ENCODE results near the gene GALK1. TPM values are rescaled to one million over a fixed set of nuclear protein-coding genes. Genes with fewer than 3 reads are reported as not detected.

GALK1 gene
- total and polyA plus RNA-seq, 2 of the 13 experiments (the other 11 are each of a cell fraction or from before 2014, with no cell fraction given) = 59.9 to 93.6 TPM

- TF ChIP-seq, protein P1, sequence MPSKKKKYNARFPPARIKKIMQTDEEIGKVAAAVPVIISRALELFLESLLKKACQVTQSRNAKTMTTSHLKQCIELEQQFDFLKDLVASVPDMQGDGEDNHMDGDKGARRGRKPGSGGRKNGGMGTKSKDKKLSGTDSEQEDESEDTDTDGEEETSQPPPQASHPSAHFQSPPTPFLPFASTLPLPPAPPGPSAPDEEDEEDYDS (CRISPR knock-in tag; IDR thresholded peaks at IDR 0.05) = no peak
- TF ChIP-seq POLR2AphosphoS2 (IDR thresholded peaks at IDR 0.05; ENCODE audit: low read depth, low read length) = no peak
Observed at GRCh38 chr17:75742337-75742736, 22.7 kb downstream of the GALK1 start (continued).

GRCh38 chr17:75740631-75741077, 24.3 kb downstream of the GALK1 start:
- DNase-seq (ENCODE audit: low spot score) = no peak
- Histone ChIP-seq H3K27ac (ENCODE audit: extremely low read length, insufficient read depth, low read length) (no peak overlapping the region), H3K4me2 (ENCODE audit: low read depth, low read length) (peak overlapping the region; percentile 59), H3K9me3 (ENCODE audit: low read length) (no peaks in the 10 kb centered on the region), H3K36me3 (replicated peaks in 1 of 2; ENCODE audit: control insufficient read depth in 1 of 2, insufficient read depth in 2 of 2, low read length in 2 of 2) (no peaks in the 10 kb centered on the region), H2AFZ (ENCODE audit: low read length) (no peak overlapping the region), H4K20me1 (ENCODE audit: insufficient read depth, low read length) (no peaks in the 10 kb centered on the region), H3K4me3 (replicated peaks in 1 of 3; ENCODE audit: insufficient read depth in 1 of 3, low read depth in 2 of 3, low read length in 3 of 3) (peak overlapping the region in 2 of 3 experiments; percentile 11 to 49; a peak in 3 of 6 replicates), H3K9ac (ENCODE audit: insufficient read depth, low read depth, low read length) (peak overlapping the region; percentile 50), H3K4me1 (ENCODE audit: insufficient read depth, low read length) (peaks cover 39% of the 10 kb centered on the region), H3K79me2 (ENCODE audit: insufficient read depth, low read length) (no peaks in the 10 kb centered on the region), H3K27me3 (ENCODE audit: control insufficient read depth in 1 of 2, insufficient read depth in 2 of 2, low read length in 2 of 2) (peaks cover 0 to 4% of the 10 kb centered on the region in 2 experiments; a peak in 2 of 5 replicates)
- intact Hi-C loops (cut with micrococcal nuclease; ENCODE audit: unreplicated experiment) = no loop called here
- POLR2A ChIA-PET = interaction anchor here (0.9 kb wide), 1 partner anchor 39 kb away, joined by 3 read pairs; no protein-coding TSS in a partner anchor
- in situ Hi-C loops (cut with HindIII; ENCODE audit: extremely low pct_ligation_motif_present, low pct_unique_long_range_greater_than_20kb) = no loop called here
- BruUV-seq (replicated peaks) = no TSS peak
- peak; percentile 49 for ATAC-seq
- CTCF ChIA-PET (ENCODE audit: low intra/inter-chr PET ratio, low total read pairs) = interaction anchor here (1.2 kb wide), 1 partner anchor 66 kb away, joined by 3 read pairs; no protein-coding TSS in a partner anchor
- no peak for FAIRE-seq
- WGBS (ENCODE audit: low lambda C conversion rate) = 26% methylated on average over 3 of the region's 17 CpGs
- TF ChIP-seq MEIS1 (CRISPR knock-in tag; IDR thresholded peaks at IDR 0.05; ENCODE audit: borderline replicate concordance) = no peak
- 0 out of 2 replicates have a peak, but pooled peaks have one; percentile 10 for TF ChIP-seq SOX5 (CRISPR knock-in tag; IDR thresholded peaks at IDR 0.05; ENCODE audit: borderline replicate concordance)
- TF ChIP-seq, protein P2, sequence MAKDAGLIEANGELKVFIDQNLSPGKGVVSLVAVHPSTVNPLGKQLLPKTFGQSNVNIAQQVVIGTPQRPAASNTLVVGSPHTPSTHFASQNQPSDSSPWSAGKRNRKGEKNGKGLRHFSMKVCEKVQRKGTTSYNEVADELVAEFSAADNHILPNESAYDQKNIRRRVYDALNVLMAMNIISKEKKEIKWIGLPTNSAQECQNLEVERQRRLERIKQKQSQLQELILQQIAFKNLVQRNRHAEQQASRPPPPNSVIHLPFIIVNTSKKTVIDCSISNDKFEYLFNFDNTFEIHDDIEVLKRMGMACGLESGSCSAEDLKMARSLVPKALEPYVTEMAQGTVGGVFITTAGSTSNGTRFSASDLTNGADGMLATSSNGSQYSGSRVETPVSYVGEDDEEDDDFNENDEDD (CRISPR knock-in tag; IDR thresholded peaks at IDR 0.05; ENCODE audit: borderline replicate concordance) = no peak; the same call in 1 of the 2 replicates
- TF ChIP-seq, protein P3, sequence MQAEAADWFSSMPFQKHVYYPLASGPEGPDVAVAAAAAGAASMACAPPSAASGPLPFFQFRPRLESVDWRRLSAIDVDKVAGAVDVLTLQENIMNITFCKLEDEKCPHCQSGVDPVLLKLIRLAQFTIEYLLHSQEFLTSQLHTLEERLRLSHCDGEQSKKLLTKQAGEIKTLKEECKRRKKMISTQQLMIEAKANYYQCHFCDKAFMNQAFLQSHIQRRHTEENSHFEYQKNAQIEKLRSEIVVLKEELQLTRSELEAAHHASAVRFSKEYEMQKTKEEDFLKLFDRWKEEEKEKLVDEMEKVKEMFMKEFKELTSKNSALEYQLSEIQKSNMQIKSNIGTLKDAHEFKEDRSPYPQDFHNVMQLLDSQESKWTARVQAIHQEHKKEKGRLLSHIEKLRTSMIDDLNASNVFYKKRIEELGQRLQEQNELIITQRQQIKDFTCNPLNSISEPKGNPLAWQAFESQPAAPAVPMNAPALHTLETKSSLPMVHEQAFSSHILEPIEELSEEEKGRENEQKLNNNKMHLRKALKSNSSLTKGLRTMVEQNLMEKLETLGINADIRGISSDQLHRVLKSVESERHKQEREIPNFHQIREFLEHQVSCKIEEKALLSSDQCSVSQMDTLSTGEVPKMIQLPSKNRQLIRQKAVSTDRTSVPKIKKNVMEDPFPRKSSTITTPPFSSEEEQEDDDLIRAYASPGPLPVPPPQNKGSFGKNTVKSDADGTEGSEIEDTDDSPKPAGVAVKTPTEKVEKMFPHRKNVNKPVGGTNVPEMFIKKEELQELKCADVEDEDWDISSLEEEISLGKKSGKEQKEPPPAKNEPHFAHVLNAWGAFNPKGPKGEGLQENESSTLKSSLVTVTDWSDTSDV (CRISPR knock-in tag; IDR thresholded peaks at IDR 0.05) = 0 out of 2 replicates have a peak, but pooled peaks have one; percentile 37
- peak; percentile 20; the same call in 1 of the 2 replicates for TF ChIP-seq ZSCAN21 (CRISPR knock-in tag; IDR thresholded peaks at IDR 0.05; ENCODE audit: borderline replicate concordance)
- TF ChIP-seq MTERF4 (CRISPR knock-in tag; IDR thresholded peaks at IDR 0.05) = 0 out of 2 replicates have a peak, but pooled peaks have one; percentile 56
- TF ChIP-seq HMGXB4 (CRISPR knock-in tag; IDR thresholded peaks at IDR 0.05; ENCODE audit: borderline replicate concordance in 1 of 2, low read depth in 1 of 2) = peak in 1 of 2 experiments; percentile 66; a peak in 1 of 4 replicates
- no peak for TF ChIP-seq ZKSCAN5 (CRISPR knock-in tag; IDR thresholded peaks at IDR 0.05)
- TF ChIP-seq MZF1 (CRISPR knock-in tag; IDR thresholded peaks at IDR 0.05; ENCODE audit: borderline replicate concordance) = no peak
- TF ChIP-seq, protein P4, sequence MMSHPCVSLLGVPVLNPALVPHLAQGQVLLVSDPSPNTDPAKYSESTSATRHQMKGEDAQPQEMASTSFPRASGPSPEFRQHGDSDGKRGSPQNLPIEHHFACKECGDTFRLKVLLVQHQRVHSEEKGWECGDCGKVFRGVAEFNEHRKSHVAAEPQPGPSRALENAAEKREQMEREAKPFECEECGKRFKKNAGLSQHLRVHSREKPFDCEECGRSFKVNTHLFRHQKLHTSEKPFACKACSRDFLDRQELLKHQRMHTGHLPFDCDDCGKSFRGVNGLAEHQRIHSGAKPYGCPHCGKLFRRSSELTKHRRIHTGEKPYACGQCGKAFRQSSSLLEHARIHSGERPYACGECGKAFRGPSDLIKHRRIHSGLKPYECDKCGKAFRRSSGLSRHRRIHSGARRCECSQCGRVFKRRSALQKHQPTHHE (CRISPR knock-in tag; IDR thresholded peaks at IDR 0.05; ENCODE audit: borderline replicate concordance) = 0 out of 2 replicates have a peak, but pooled peaks have one; percentile 57

All from HepG2 (cell line).